HepG2 (cell line): ENCODE measurements around the gene MYO1C. TPM values are rescaled to one million over a fixed set of nuclear protein-coding genes. Genes with fewer than 3 reads are reported as not detected.

Experiments used
- ARNT2 ChIP-seq: sonication (generic); formaldehyde crosslinking; IDR thresholded peaks from 2 replicates; pipeline ENCODE4 v1.8.0; 2022; ENCODE audit warnings: mild to moderate bottlenecking, low read depth, missing genetic modification reagents, moderate library complexity
- BHLHE40 ChIP-seq: IDR thresholded peaks from 2 replicates; pipeline ENCODE4 v1.6.1; 2011; ENCODE audit warnings: low read length, improper control_type of control experiment
- CCDC6 ChIP-seq: sonication (generic); formaldehyde crosslinking; IDR thresholded peaks from 2 replicates; pipeline ENCODE4 v1.8.1; 2022; ENCODE audit warnings: mild to moderate bottlenecking, missing genetic modification reagents, moderate library complexity
- GZF1 ChIP-seq: sonication (generic); formaldehyde crosslinking; IDR thresholded peaks from 2 replicates; pipeline ENCODE4 v1.5.1; 2020; ENCODE audit warnings: mild to moderate bottlenecking, missing genetic modification reagents
- POLR2A ChIP-seq, 2 experiments: IDR thresholded peaks; 2 replicates each; pipeline ENCODE4 v1.6.1; 2011; ENCODE audit warnings: low read depth in 2 of 2, low read length in 2 of 2, mild to moderate bottlenecking in 1 of 2, moderate library complexity in 1 of 2; ENCODE audit not compliant: insufficient read depth in 1 of 2
- SALL2 ChIP-seq: sonication (generic); formaldehyde crosslinking; IDR thresholded peaks from 2 replicates; pipeline ENCODE4 v1.8.1; 2023; ENCODE audit warnings: mild to moderate bottlenecking, missing genetic modification reagents, inconsistent platforms
- SMAD1 ChIP-seq: sonication (generic); formaldehyde crosslinking; IDR thresholded peaks from 2 replicates; pipeline ENCODE4 v1.4.0; 2020; ENCODE audit warnings: missing genetic modification reagents, low read depth, mild to moderate bottlenecking, borderline replicate concordance
- STAG1 ChIP-seq: sonication (generic); formaldehyde crosslinking; IDR thresholded peaks from 2 replicates; pipeline ENCODE4 v1.4.0; 2020; ENCODE audit warnings: missing genetic modification reagents
- TIGD3 ChIP-seq: sonication (generic); formaldehyde crosslinking; IDR thresholded peaks from 2 replicates; pipeline ENCODE4 v1.5.1; 2020; ENCODE audit warnings: mild to moderate bottlenecking, missing genetic modification reagents, borderline replicate concordance
- TOPORS ChIP-seq: sonication (generic); formaldehyde crosslinking; IDR thresholded peaks from 2 replicates; pipeline ENCODE4 v1.8.0; 2023; ENCODE audit warnings: mild to moderate bottlenecking, missing genetic modification reagents
- XBP1 ChIP-seq: sonication (generic); formaldehyde crosslinking; IDR thresholded peaks from 2 replicates; pipeline ENCODE4 v1.5.0; 2020; ENCODE audit warnings: missing genetic modification reagents
- ZNF263 ChIP-seq: sonication (generic); formaldehyde crosslinking; IDR thresholded peaks from 2 replicates; pipeline ENCODE4 v1.4.0; 2020; ENCODE audit warnings: missing genetic modification reagents
- ZNF550 ChIP-seq: sonication (generic); formaldehyde crosslinking; IDR thresholded peaks from 2 replicates; pipeline ENCODE4 v1.4.0; 2020; ENCODE audit warnings: mild to moderate bottlenecking, missing genetic modification reagents, borderline replicate concordance
- ZNF576 ChIP-seq: sonication (generic); formaldehyde crosslinking; IDR thresholded peaks from 2 replicates; pipeline ENCODE4 v1.4.0; 2020; ENCODE audit warnings: mild to moderate bottlenecking, missing genetic modification reagents
- polyA plus RNA-seq, 8 experiments: library from polyadenylated mRNA; depleted of rRNA in 3 of 8; stranded (reverse) in 7 of 8; unstranded in 1 of 8; fragments of >200 nt; fragmentation: Illumina TruSeq in 4 of 8; extraction: Trizol in 4 of 8; gene quantifications; 2 replicates each; pipeline versions ENCODE4 v1.2.1 to v1.2.3, GENCODE V29; 2011 to 2016; ENCODE audit warnings: low read depth in 4 of 8, missing spikeins in 1 of 8, mixed read lengths in 1 of 8; ENCODE audit not compliant: insufficient read depth in 1 of 8
- total RNA-seq, 5 experiments: library from RNA; depleted of rRNA; stranded (reverse); fragments of >200 nt; fragmentation: Illumina TruSeq; extraction: Trizol; gene quantifications; 2 replicates each; pipeline ENCODE4 v1.2.3, GENCODE V29; 2016; ENCODE audit warnings: low read depth in 1 of 5
- TF ChIP-seq, protein P1 (sequence below): sonication (generic); formaldehyde crosslinking; IDR thresholded peaks from 2 replicates; pipeline ENCODE4 v1.4.0; 2020; ENCODE audit warnings: missing genetic modification reagents, mild to moderate bottlenecking, borderline replicate concordance
- TF ChIP-seq, protein P2 (sequence below): sonication (generic); formaldehyde crosslinking; IDR thresholded peaks from 2 replicates; pipeline ENCODE4 v1.4.0; 2020; ENCODE audit warnings: missing genetic modification reagents, borderline replicate concordance
- TF ChIP-seq, protein P3 (sequence below): sonication (generic); formaldehyde crosslinking; IDR thresholded peaks from 2 replicates; pipeline ENCODE4 v1.5.1; 2020; ENCODE audit warnings: mild to moderate bottlenecking, missing genetic modification reagents

MYO1C gene
- total and polyA plus RNA-seq, 2 of the 13 experiments (the other 11 are each of a cell fraction or from before 2014, with no cell fraction given), result 22.7 to 40.8 TPM

DNA sequence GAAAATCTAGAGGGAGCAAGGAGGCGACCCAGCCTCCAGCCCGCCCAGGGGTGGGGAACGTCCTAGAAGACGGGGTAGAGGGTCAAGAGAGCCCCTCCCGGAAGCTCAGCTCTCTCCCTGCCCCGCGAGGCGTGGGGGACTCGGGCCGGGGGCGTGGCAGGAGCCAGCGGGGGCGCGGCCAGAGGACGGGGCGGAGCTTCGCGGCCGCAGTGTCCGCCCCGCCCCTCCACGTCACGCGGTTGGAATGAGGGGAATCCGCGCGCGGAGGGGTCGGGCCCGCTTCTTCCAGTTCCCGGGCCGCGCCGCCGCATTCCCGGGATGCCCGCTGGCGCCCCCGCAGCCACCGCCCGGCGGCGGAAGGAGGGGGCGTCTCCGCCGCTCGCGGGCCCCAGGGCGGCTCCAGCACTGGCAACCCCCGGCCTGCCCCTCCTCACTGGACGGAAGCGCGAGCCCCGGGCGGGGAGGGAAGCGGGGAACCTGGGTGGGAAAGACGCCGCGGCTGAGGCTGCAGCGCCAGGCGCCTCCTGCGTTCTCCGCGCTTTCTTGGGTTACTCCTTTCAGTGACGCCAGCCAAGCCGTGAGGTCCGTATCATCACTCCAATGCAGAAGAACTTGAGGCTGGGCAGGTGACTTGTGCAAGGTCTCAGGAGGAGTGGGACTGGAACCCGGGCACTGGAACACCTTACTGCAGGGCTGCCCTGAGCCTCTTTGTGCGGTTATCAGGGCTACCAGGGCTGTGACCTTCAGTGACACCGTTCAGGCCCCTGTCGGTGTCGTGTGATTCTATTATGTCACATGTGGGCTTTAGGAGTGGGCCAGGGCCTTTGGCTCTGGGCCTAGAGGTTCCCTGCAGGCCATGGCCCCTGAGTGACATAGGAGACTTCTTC, 4.3 kb downstream of the MYO1C start (continued):
- TF ChIP-seq BHLHE40, result no peak
- no peak for TF ChIP-seq ZNF263 (CRISPR knock-in tag)
- TF ChIP-seq, protein P1, sequence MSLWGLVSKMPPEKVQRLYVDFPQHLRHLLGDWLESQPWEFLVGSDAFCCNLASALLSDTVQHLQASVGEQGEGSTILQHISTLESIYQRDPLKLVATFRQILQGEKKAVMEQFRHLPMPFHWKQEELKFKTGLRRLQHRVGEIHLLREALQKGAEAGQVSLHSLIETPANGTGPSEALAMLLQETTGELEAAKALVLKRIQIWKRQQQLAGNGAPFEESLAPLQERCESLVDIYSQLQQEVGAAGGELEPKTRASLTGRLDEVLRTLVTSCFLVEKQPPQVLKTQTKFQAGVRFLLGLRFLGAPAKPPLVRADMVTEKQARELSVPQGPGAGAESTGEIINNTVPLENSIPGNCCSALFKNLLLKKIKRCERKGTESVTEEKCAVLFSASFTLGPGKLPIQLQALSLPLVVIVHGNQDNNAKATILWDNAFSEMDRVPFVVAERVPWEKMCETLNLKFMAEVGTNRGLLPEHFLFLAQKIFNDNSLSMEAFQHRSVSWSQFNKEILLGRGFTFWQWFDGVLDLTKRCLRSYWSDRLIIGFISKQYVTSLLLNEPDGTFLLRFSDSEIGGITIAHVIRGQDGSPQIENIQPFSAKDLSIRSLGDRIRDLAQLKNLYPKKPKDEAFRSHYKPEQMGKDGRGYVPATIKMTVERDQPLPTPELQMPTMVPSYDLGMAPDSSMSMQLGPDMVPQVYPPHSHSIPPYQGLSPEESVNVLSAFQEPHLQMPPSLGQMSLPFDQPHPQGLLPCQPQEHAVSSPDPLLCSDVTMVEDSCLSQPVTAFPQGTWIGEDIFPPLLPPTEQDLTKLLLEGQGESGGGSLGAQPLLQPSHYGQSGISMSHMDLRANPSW (CRISPR knock-in tag), result 0 out of 2 replicates have a peak, but pooled peaks have one; percentile 25
- TF ChIP-seq CCDC6 (CRISPR knock-in tag), result peak; percentile 52; the same call in 1 of the 2 replicates
- no peak for TF ChIP-seq XBP1 (CRISPR knock-in tag)
- no peak for TF ChIP-seq SALL2
- 0 out of 2 replicates have a peak, but pooled peaks have one; percentile 20 for TF ChIP-seq ZNF550 (CRISPR knock-in tag)
- no peak for TF ChIP-seq TOPORS (CRISPR knock-in tag)
- TF ChIP-seq SMAD1 (CRISPR knock-in tag), result peak; percentile 52; the same call in 1 of the 2 replicates
- no peak for TF ChIP-seq STAG1
- TF ChIP-seq, protein P2, sequence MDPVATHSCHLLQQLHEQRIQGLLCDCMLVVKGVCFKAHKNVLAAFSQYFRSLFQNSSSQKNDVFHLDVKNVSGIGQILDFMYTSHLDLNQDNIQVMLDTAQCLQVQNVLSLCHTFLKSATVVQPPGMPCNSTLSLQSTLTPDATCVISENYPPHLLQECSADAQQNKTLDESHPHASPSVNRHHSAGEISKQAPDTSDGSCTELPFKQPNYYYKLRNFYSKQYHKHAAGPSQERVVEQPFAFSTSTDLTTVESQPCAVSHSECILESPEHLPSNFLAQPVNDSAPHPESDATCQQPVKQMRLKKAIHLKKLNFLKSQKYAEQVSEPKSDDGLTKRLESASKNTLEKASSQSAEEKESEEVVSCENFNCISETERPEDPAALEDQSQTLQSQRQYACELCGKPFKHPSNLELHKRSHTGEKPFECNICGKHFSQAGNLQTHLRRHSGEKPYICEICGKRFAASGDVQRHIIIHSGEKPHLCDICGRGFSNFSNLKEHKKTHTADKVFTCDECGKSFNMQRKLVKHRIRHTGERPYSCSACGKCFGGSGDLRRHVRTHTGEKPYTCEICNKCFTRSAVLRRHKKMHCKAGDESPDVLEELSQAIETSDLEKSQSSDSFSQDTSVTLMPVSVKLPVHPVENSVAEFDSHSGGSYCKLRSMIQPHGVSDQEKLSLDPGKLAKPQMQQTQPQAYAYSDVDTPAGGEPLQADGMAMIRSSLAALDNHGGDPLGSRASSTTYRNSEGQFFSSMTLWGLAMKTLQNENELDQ (CRISPR knock-in tag), result no peak
- TF ChIP-seq TIGD3 (CRISPR knock-in tag), result no peak
- TF ChIP-seq, protein P3, sequence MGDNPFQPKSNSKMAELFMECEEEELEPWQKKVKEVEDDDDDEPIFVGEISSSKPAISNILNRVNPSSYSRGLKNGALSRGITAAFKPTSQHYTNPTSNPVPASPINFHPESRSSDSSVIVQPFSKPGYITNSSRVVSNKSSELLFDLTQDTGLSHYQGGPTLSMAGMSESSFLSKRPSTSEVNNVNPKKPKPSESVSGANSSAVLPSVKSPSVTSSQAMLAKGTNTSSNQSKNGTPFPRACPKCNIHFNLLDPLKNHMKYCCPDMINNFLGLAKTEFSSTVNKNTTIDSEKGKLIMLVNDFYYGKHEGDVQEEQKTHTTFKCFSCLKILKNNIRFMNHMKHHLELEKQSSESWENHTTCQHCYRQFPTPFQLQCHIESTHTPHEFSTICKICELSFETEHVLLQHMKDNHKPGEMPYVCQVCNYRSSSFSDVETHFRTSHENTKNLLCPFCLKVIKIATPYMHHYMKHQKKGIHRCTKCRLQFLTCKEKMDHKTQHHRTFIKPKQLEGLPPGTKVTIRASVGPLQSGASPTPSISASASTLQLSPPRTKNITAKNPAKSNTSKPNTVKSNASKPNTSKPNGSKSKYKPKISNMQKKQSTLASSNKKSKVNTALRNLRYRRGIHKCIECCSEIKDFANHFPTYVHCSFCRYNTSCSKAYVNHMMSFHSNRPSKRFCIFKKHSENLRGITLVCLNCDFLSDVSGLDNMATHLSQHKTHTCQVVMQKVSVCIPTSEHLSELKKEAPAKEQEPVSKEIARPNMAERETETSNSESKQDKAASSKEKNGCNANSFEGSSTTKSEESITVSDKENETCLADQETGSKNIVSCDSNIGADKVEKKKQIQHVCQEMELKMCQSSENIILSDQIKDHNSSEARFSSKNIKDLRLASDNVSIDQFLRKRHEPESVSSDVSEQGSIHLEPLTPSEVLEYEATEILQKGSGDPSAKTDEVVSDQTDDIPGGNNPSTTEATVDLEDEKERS (CRISPR knock-in tag), result no peak
- TF ChIP-seq ZNF576 (CRISPR knock-in tag), result no peak
- TF ChIP-seq ARNT2 (CRISPR knock-in tag), result 0 out of 2 replicates have a peak, but pooled peaks have one; percentile 32
- peak; percentile 62 to 69; a peak in 3 of 4 replicates for TF ChIP-seq POLR2A (IDR thresholded peaks at IDR 0.05; ENCODE audit: insufficient read depth in 1 of 2, low read depth in 2 of 2, low read length in 2 of 2)
- no peak for TF ChIP-seq GZF1 (CRISPR knock-in tag)
